ENCODE results near the gene ZBTB44.
"Not testable (repeated sequence)": the region's sequence is repeated elsewhere in the genome, so short reads cannot be mapped to it uniquely, and the experiment has no call there.

The ZBTB44 gene

DNA sequence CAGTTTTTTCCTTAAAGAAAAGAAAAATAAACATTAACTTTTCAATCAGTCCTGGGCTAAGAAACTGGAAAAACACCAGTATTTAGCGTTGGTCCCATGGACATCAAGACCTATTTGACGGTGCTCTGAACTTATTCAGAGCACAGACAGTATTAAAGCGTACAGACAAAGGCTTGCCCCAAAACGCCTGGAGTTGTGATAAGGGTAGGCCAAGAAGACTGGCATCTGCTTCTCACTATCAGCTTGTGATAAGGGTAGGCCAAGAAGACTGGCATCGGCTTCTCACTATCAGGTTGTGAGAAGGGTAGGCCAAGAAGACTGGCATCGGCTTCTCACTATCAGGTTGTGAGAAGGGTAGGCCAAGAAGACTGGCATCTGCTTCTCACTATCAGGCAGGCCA, 69.3 kb downstream of the ZBTB44 start:
- DNase-seq: not testable (repeated sequence)

- DNase-seq: no peak
These were observed 69.9 kb downstream of the ZBTB44 start for GRCh38 chr11:130244848-130245247.

DNA sequence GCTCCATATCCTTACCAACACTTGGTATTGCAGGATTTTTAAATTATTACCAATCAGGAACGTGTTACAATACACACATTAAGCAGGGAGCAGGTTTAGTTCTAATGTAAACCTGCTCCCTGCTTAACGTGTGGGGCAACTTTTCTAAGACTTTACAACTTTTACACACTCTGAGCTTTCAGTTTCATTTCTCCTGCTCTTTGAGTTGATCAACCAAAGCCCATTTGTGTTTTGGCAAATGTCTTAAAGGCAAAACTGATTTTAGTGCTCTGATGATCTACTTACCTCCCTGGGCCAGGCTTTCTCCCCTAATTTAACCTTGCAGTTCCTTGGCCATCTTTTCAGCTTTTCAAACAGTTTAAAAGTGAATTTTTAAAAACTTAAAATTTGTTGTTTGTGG, 70.9 kb downstream of the ZBTB44 start:
- DNase-seq: no peak

DNA sequence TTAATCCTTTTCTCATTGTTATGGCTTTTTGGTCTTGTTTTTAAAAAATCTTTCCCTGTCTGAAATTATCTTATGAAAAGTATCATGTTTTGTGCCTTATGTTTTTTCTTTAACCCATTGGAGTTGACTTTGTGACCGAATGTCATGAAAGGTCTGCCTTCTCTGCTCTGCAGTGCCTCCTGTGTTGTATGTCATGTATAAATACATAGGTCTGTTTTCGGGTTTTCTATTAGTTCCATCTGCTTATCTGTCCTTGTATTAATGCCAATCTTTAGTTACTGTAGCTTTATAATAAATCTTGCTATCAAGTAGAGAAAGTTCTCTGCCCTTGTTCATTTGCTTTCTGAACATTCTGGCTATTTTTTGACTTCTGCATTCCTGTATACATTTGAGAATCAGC, 73.0 kb downstream of the ZBTB44 start:
- no peak for DNase-seq

DNA sequence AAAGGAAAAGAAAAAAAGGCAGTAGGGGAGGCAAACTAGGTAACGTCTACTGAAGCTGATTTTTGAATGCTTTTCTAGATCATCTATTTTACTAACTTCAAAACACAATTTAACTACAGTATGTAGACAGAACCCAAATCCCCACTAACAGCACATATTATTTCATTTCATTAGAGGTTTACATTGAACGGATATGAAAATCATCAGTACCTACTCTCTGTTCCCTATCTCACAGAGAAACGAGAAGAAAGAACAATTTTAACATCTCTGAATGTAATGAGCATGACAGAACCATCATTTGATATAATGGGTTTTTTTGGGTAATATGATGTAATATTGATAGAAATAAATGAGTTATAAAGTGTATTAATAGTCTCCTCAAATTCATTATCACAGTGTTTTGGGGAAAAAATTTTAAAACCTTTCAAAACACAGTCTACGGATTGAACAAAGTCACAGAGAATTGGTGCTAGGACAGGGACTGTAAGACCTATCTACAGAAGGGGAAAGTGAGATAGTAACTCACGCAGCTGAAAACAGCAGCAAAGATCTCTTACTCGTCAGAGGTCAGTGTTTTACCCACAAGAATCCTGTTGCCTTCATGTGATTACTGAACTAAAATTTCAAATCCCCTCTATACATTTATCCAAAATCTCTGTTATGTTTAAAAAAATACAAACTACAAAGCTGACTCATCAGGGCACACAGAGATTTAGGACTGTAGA, 77.3 kb downstream of the ZBTB44 start:
- DNase-seq: no peak

- DNase-seq: no peak
These were observed 80.4 kb downstream of the ZBTB44 start for GRCh38 chr11:130234315-130234714.

GRCh38 chr11:130233888-130234287, 80.8 kb downstream of the ZBTB44 start:
- not testable (repeated sequence) for DNase-seq

GRCh38 chr11:130233486-130233885, 81.2 kb downstream of the ZBTB44 start:
- DNase-seq: not testable (repeated sequence)

DNA sequence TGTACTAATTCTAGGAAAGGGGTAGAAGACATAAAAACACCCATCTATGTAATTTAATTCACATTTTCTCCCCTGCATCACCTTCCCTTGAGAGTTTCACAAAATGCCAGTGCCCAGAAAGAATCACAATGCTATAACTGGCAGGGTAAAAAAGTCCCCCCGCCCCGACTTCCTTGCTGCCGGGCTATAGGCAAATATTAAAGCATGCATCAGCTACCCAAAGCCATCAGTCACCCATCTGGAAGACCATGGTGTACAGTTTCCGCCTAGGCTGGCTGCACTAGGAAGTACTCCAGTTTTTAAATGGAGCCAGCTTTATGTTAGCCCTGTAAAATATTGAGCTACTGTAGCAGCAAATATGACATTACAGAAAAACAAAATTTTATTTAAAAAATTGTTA, 87.3 kb downstream of the ZBTB44 start:
- DNase-seq: no peak

GRCh38 chr11:130223291-130223971, 91.3 kb downstream of the ZBTB44 start:
- DNase-seq: peak; percentile 10

DNA sequence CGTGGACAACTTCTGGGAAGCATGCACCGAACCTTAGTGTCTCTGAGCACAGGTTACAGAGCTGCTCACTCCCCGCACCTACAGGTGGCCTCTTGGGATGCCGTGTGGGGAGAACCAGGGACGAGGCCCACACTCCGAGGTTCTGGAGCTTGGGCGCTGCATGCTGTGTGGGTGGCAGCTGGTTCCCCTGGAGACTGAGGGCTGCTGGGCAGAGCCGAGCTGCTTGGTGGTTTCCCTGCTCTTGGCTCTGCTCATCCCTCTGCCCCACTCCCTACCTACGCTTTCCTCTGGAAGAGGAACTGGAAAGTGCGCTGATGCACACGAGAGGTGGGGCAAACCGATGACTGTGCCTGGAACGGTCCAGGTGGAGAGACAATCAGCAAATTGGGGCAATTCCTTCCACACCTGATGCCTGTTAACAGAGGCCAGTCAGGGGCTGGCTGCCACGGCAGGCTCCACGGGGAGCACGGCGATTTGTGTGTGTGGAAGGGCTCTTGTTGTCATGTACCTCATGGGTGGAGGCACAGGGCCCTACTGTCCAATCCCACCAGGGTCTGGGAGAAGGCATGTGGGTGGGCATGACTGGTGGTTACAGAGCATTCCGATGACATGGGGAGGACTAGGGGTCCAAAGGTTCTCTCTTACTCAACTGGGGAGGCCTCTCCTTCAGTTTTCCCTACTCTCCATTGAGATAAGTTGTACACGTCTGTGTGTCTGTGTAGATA, 94.2 kb downstream of the ZBTB44 start:
- DNase-seq: no peak

DNA sequence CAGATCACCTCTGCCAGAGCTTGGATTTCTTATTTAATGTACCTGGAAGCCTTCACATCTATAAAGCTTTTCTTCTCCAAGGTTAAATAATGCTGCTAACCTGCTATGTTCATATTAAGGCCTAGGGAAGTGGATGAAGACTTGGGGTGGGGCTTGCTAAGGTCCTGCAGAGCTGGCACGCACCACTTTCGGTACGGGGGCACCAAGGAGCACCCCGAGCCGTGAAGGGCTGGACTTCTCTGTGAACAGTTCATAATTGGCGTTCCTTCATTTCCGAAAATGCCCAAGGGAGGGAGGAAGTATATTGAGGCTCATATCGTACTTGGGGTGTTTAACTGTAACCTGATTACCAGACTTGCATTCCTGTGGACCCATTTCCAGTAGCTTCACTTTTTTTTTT, 95.6 kb downstream of the ZBTB44 start:
- DNase-seq: no peak

- no peak for DNase-seq
These were observed 96.1 kb downstream of the ZBTB44 start for GRCh38 chr11:130218501-130219070.

- no peak for DNase-seq
These were observed 97.3 kb downstream of the ZBTB44 start for GRCh38 chr11:130217133-130218031.

GRCh38 chr11:130216591-130217132, 98.1 kb downstream of the ZBTB44 start:
- DNase-seq: no peak

DNA sequence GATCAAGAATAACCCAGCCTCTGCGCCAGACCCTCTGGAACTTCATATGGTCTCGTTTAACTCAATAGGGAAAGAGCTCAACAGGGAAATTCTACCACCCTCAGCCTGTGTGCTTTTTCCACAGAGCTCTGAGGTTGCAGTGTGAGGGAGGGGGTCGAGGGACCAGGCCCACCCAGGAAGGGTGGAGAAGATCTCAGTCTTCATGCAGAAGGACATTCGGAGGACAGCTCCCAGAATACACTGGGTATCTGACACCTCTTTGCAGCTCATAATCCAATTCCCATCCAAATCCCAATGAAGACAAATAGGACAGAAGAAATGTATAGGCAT, 98.5 kb downstream of the ZBTB44 start:
- no peak for DNase-seq

DNA sequence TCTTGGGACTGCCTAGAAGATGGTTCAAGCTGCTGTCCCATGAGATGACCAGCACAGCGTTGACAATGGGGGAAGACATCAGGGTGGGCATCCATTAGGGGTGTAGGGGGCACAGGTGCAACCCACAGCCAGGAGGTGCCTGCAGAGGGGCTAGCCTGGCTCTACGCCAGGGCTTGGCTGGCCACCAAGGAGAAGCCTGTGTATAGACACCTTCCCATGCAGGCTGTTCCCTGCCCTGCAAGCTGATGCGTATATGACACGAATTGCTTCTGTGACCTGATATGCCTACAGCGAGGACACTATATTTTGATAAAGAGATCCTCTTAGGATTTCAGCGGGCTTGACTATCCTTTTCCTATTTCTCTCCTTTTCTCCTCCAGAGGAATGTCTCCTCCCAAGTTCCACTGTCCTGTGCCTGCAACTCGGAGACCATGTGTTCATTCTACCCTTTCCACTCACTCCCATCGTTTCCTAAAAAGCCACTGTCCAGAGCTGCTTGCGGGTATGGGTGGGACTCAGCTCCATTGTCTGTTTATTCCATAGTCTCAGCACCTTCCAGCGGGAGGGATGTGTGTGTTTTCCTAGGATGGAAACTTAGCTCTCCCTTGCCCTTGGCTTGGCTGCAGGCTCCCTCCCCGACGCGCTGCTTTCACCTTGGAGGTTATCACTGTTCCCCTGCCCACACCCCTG, 99.0 kb downstream of the ZBTB44 start:
- no peak for DNase-seq

- DNase-seq: no peak
These were observed 99.7 kb downstream of the ZBTB44 start for GRCh38 chr11:130214861-130215530.

GRCh38 chr11:130213979-130214281, 100.8 kb downstream of the ZBTB44 start:
- DNase-seq: no peak

- DNase-seq: peak; percentile 77
These were observed 101.4 kb downstream of the ZBTB44 start for GRCh38 chr11:130213143-130213978.
